ENCODE data around the gene DDOST.

DDOST gene

GRCh38 chr1:20661207-20662109, at the start of gene DDOST:
DDOST (minus strand) TSS chr1:20661369; CDS start chr1:20661350, 19 bp downstream.
- peak; percentile 97 to 99 for DNase-seq

GRCh38 chr1:20710469-20711284, 49.5 kb upstream of the DDOST start:
- no peak for DNase-seq

GRCh38 chr1:20709868-20710267, 48.7 kb upstream of the DDOST start:
- no peak for DNase-seq

- DNase-seq: no peak
Measured at GRCh38 chr1:20708891-20709290, 47.7 kb upstream of the DDOST start.

- no peak for DNase-seq
Measured at GRCh38 chr1:20708057-20708456, 46.9 kb upstream of the DDOST start.

GRCh38 chr1:20706841-20707240, 45.7 kb upstream of the DDOST start:
- no peak for DNase-seq

GRCh38 chr1:20705203-20705755, 44.1 kb upstream of the DDOST start:
- DNase-seq: no peak

GRCh38 chr1:20704390-20705202, 43.4 kb upstream of the DDOST start:
- no peak for DNase-seq

- DNase-seq: no peak
Measured at GRCh38 chr1:20703124-20703756, 42.1 kb upstream of the DDOST start.

GRCh38 chr1:20702416-20702815, 41.2 kb upstream of the DDOST start:
- DNase-seq: no peak

- no peak for DNase-seq
Measured at GRCh38 chr1:20701847-20702246, 40.7 kb upstream of the DDOST start.

GRCh38 chr1:20701446-20701845, 40.3 kb upstream of the DDOST start:
- DNase-seq: no peak

GRCh38 chr1:20700636-20701215, 39.6 kb upstream of the DDOST start:
- DNase-seq: no peak

GRCh38 chr1:20699558-20699957, 38.4 kb upstream of the DDOST start:
- no peak for DNase-seq

GRCh38 chr1:20698195-20698910, 37.2 kb upstream of the DDOST start:
- DNase-seq: no peak

- DNase-seq: no peak
Measured at GRCh38 chr1:20697563-20697962, 36.4 kb upstream of the DDOST start.

GRCh38 chr1:20696397-20697333, 35.5 kb upstream of the DDOST start:
- peak; percentile 80 to 91 for DNase-seq

GRCh38 chr1:20695515-20695914, 34.3 kb upstream of the DDOST start:
- no peak for DNase-seq

GRCh38 chr1:20693623-20694022, 32.5 kb upstream of the DDOST start:
- no peak for DNase-seq

GRCh38 chr1:20691872-20692271, 30.7 kb upstream of the DDOST start:
- DNase-seq: no peak
